ENCODE measurements around the gene OR2C1. TPM values are rescaled to one million over a fixed set of nuclear protein-coding genes. Genes with fewer than 3 reads are reported as not detected.

OR2C1 gene
- polyA plus RNA-seq, 2 of the 4 experiments (the other 2 are of a cell fraction), result not detected

GRCh38 chr16:3321816-3322215, 33.9 kb upstream of the OR2C1 start:
- H3K4me1 ChIP-seq, result no peaks in the 10 kb centered on the region
- no peak overlapping the region for H3K27ac ChIP-seq
- ATAC-seq (no peak), FAIRE-seq (no peak), DNase-seq (ENCODE audit: low read depth in 1 of 2, low spot score in 1 of 2) (peak in 1 of 2 experiments; percentile 40)
- H3K4me2 ChIP-seq, result no peak overlapping the region
- no peak overlapping the region for H3K4me3 ChIP-seq
- POLR2A ChIA-PET, result no interaction called here
- H3K9me3 ChIP-seq, result peaks cover 97% of the 10 kb centered on the region
- TF ChIP-seq REST (IDR thresholded peaks at IDR 0.05), result no peak
- TF ChIP-seq NFE2L2 (conservative IDR thresholded peaks at IDR 0.05; ENCODE audit: low read length), result peak; percentile 63; the same call in 1 of the 2 replicates
- CTCF ChIA-PET, result no interaction called here
- 30% methylated on average over 2 of the region's 2 CpGs for WGBS (ENCODE audit: missing lambda C conversion rate)

GRCh38 chr16:3327514-3327913, 28.2 kb upstream of the OR2C1 start:
- ATAC-seq, result no peak
- Histone ChIP-seq H3K27ac (no peak overlapping the region), H3K4me3 (no peak overlapping the region), H3K4me2 (no peak overlapping the region), H3K9me3 (peaks cover 63% of the 10 kb centered on the region), H3K4me1 (no peaks in the 10 kb centered on the region)
- ChIA-PET CTCF (no interaction called here), POLR2A (no interaction called here)
- WGBS (ENCODE audit: missing lambda C conversion rate), result 14% methylated on average over 4 of the region's 4 CpGs
- no peak for FAIRE-seq
- no peak for TF ChIP-seq SMC3 (IDR thresholded peaks at IDR 0.05)
- no peak for TF ChIP-seq GATA3 (IDR thresholded peaks at IDR 0.05; ENCODE audit: borderline replicate concordance)
- no peak for TF ChIP-seq ZSCAN20 (CRISPR knock-in tag; IDR thresholded peaks at IDR 0.05)
- no peak for TF ChIP-seq BHLHE40 (IDR thresholded peaks at IDR 0.05; ENCODE audit: low read depth, low read length)
- TF ChIP-seq JUN (IDR thresholded peaks at IDR 0.05), result no peak
- no peak for TF ChIP-seq REST (IDR thresholded peaks at IDR 0.05)
- no peak for TF ChIP-seq USF2 (IDR thresholded peaks at IDR 0.05)
- no peak for TF ChIP-seq PHF8 (IDR thresholded peaks at IDR 0.05; ENCODE audit: borderline replicate concordance, low read depth)
- no peak for TF ChIP-seq POLR2AphosphoS2 (conservative IDR thresholded peaks at IDR 0.05; ENCODE audit: low read length)
- no peak for TF ChIP-seq BCL3 (IDR thresholded peaks at IDR 0.05)
- no peak for TF ChIP-seq RARB (CRISPR knock-in tag; IDR thresholded peaks at IDR 0.05)
- TF ChIP-seq NFE2L2 (conservative IDR thresholded peaks at IDR 0.05; ENCODE audit: low read length), result no peak
- no peak for TF ChIP-seq RCOR1 (IDR thresholded peaks at IDR 0.05; ENCODE audit: low read depth, low read length)
- no peak for TF ChIP-seq MYC (IDR thresholded peaks at IDR 0.05; ENCODE audit: borderline replicate concordance, low read length)
- no peak for TF ChIP-seq CTCF (IDR thresholded peaks at IDR 0.05)
- no peak for TF ChIP-seq RFX5 (IDR thresholded peaks at IDR 0.05)
- no peak for TF ChIP-seq EHMT2 (IDR thresholded peaks at IDR 0.05; ENCODE audit: low read depth)
- TF ChIP-seq CBX8 (IDR thresholded peaks at IDR 0.05), result no peak
- DNase-seq (ENCODE audit: low read depth in 1 of 2, low spot score in 1 of 2), result no peak

All from A549 (cell line).